T-cell (primary cell): ENCODE data around the gene RYR2. TPM values are rescaled to one million over a fixed set of nuclear protein-coding genes. Genes with fewer than 3 reads are reported as not detected.

Source experiments
- ATAC-seq, 4 experiments: fragments of 200-7000 bp in 3 of 4; fragments of 150-1000 bp in 1 of 4; cut with Tn5 transposase; replicated peaks in 1 of 4; 1 replicate in 3 of 4; 2 replicates in 1 of 4; pipeline ENCODE4 v1.10.0; 2021; ENCODE audit warnings: moderate library complexity in 3 of 4, mild to moderate bottlenecking in 2 of 4, moderate number of reproducible peaks in 1 of 4
- CTCF ChIA-PET, 2 donors: fragments of 300-600 bp; sonication (Branson Sonifier 250); formaldehyde crosslinking; loops; one replicate each; lab custom pipeline; 2022; ENCODE audit warnings: antibody characterized with exemption in 2 of 2; lab: Charles Lee
- POLR2A ChIA-PET, 2 donors: fragments of 300-600 bp; sonication (Branson Sonifier 250); formaldehyde crosslinking; loops; one replicate each; lab custom pipeline; 2022; ENCODE audit warnings: antibody characterized with exemption in 2 of 2; lab: Charles Lee
- DNase-seq, 35 experiments: peaks; one replicate each; pipeline versions ENCODE4 v3.0.0 to v3.0.0-alpha.2; 2013 to 2023
- H3K27ac ChIP-seq: one replicate; pipeline ENCODE4 v1.5.1; 2013; ENCODE audit warnings: low read length
- H3K27me3 ChIP-seq, 2 experiments: replicated peaks in 1 of 2; 1 replicate in 1 of 2; 2 replicates in 1 of 2; pipeline versions ENCODE4 v1.6.1 to v1.7.0; 2013; ENCODE audit warnings: low read length in 1 of 2, mixed read lengths in 1 of 2; ENCODE audit not compliant: control insufficient read depth in 2 of 2, insufficient read depth in 2 of 2; ENCODE audit errors: extremely low read depth in 1 of 2
- H3K36me3 ChIP-seq, 2 donors: 1 replicate in 1 of 2; 2 replicates in 1 of 2; pipeline versions ENCODE4 v1.6.1 to v1.7.0; 2013; ENCODE audit warnings: low read length in 1 of 2; ENCODE audit not compliant: control insufficient read depth in 2 of 2, insufficient read depth in 1 of 2; ENCODE audit errors: extremely low read depth in 1 of 2
- H3K4me1 ChIP-seq, 2 experiments: 1 replicate in 1 of 2; 2 replicates in 1 of 2; pipeline versions ENCODE4 v1.6.1 to v1.7.0; 2013; ENCODE audit warnings: low read length in 2 of 2, mixed read lengths in 1 of 2; ENCODE audit not compliant: insufficient read depth in 2 of 2, control insufficient read depth in 1 of 2; ENCODE audit errors: extremely low read depth in 1 of 2
- H3K4me3 ChIP-seq, 2 donors: 1 replicate in 1 of 2; 2 replicates in 1 of 2; pipeline versions ENCODE4 v1.5.1 to v1.7.0; 2013; ENCODE audit warnings: mild to moderate bottlenecking in 2 of 2, low read length in 1 of 2, moderate library complexity in 1 of 2; ENCODE audit not compliant: control insufficient read depth in 1 of 2; ENCODE audit errors: extremely low read depth in 1 of 2
- H3K9me3 ChIP-seq: 2 replicates; pipeline ENCODE4 v1.7.0; 2013
- H3K27ac Mint-ChIP-seq, 2 donors: one replicate each; pipeline ENCODE4 v1.8.0; 2020 to 2021; ENCODE audit warnings: mild to moderate bottlenecking in 2 of 2, mixed read lengths in 2 of 2
- H3K27me3 Mint-ChIP-seq, 2 donors: one replicate each; pipeline ENCODE4 v1.8.0; 2021 to 2022; ENCODE audit warnings: mixed read lengths in 2 of 2
- H3K36me3 Mint-ChIP-seq: one replicate; pipeline ENCODE4 v1.8.0; 2021; ENCODE audit warnings: mixed read lengths
- H3K4me1 Mint-ChIP-seq, 3 donors: one replicate each; pipeline ENCODE4 v1.8.0; 2020 to 2022; ENCODE audit warnings: mixed read lengths in 3 of 3, mild to moderate bottlenecking in 1 of 3
- H3K4me3 Mint-ChIP-seq, 3 donors: one replicate each; pipeline ENCODE4 v1.8.0; 2020 to 2022; ENCODE audit warnings: mild to moderate bottlenecking in 3 of 3, mixed read lengths in 3 of 3, moderate library complexity in 3 of 3
- H3K9me3 Mint-ChIP-seq, 3 donors: one replicate each; pipeline ENCODE4 v1.8.0; 2020 to 2022; ENCODE audit warnings: mixed read lengths in 3 of 3
- WGBS: methylation state at CpG from one replicate; pipeline ENCODE4 v1.1.5; 2013; ENCODE audit warnings: missing lambda C conversion rate; ENCODE audit not compliant: insufficient coverage; 5-methylcytosine and 5-hydroxymethylcytosine counted together
- total RNA-seq, 35 experiments: library from RNA in 6 of 35; stranded (reverse) in 6 of 35; fragments of 120-200 nt in 1 of 35; gene quantifications; one replicate each; pipeline versions ENCODE4 v1.2.1 to v1.2.4 and lab custom pipeline; 2013 to 2026

The RYR2 gene
- total RNA-seq, 5 donors from 2014 or later (not counting 1 experiment from before 2014, with no cell fraction given): 0.07 to 0.33 (median 0.18) TPM; not detected in 1

DNA sequence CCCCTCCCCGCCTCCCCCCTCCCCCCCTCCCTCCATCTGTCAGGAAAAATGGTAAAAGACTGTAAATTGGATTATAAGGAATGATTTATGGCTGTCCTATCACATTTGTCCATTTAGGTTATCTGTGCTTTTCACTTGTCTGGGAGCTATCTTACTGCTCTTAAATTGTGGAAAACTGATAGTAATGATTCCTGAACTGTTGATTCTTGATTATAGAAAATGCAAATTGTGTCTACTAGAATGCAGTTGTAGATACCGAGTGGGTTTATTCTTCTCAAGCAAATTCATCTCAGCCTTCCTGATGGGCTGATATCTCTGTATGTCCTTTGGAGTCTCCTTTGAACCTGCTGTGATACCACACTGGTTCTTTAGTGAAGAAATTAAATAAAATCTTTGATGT, 12.3 kb downstream of the RYR2 start:
- Histone ChIP-seq H3K4me1 (no peaks in the 10 kb centered on the region), H3K27me3 (peaks cover 0 to 11% of the 10 kb centered on the region in 2 experiments), H3K36me3 (no peaks in the 10 kb centered on the region), H3K9me3 (no peaks in the 10 kb centered on the region), H3K4me3 (no peak overlapping the region), H3K27ac (no peak overlapping the region)
- WGBS: no CpG with 5 or more reads among the region's 2 CpGs
- H3K27ac Mint-ChIP-seq: no peak overlapping the region
- no peak for ATAC-seq
- CTCF ChIA-PET: no interaction called here
- H3K27me3 Mint-ChIP-seq: peaks cover 21 to 25% of the 10 kb centered on the region in 2 donors
- POLR2A ChIA-PET: no interaction called here
- no peak overlapping the region for H3K4me3 Mint-ChIP-seq
- no peaks in the 10 kb centered on the region for H3K4me1 Mint-ChIP-seq
- no peak for DNase-seq
- no peaks in the 10 kb centered on the region for H3K36me3 Mint-ChIP-seq
- H3K9me3 Mint-ChIP-seq: no peaks in the 10 kb centered on the region

DNA sequence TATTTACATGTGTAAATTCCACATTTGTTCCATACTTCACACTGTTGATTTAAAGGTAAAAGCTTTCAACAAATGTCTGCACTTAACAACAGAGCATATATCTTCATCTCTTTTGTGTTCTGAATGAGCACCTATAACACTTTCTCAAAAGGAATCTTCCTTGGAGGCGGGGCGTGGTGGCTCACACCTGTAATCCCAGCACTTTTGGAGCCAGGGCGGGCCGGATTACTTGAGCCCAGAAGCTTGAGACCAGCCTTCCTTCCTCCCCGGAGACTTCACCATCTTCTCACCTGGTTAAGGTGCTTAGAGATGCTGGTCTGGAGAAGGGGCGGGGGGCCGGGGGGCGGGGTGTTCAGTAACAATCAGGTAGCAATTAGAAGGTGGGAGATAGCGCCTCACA, 16.5 kb downstream of the RYR2 start:
- DNase-seq (no peak), ATAC-seq (no peak)
- Histone ChIP-seq H3K27me3 (peaks cover 0 to 7% of the 10 kb centered on the region in 2 experiments), H3K36me3 (no peaks in the 10 kb centered on the region), H3K27ac (no peak overlapping the region), H3K9me3 (no peaks in the 10 kb centered on the region), H3K4me1 (no peaks in the 10 kb centered on the region), H3K4me3 (no peak overlapping the region)
- H3K4me1 Mint-ChIP-seq: no peaks in the 10 kb centered on the region
- WGBS: no CpG with 5 or more reads among the region's 9 CpGs
- peaks cover 16 to 17% of the 10 kb centered on the region in 2 donors for H3K27me3 Mint-ChIP-seq
- H3K9me3 Mint-ChIP-seq: no peaks in the 10 kb centered on the region
- H3K27ac Mint-ChIP-seq: no peak overlapping the region
- ChIA-PET CTCF (no interaction called here), POLR2A (no interaction called here)
- no peak overlapping the region for H3K4me3 Mint-ChIP-seq
- H3K36me3 Mint-ChIP-seq: no peaks in the 10 kb centered on the region

DNA sequence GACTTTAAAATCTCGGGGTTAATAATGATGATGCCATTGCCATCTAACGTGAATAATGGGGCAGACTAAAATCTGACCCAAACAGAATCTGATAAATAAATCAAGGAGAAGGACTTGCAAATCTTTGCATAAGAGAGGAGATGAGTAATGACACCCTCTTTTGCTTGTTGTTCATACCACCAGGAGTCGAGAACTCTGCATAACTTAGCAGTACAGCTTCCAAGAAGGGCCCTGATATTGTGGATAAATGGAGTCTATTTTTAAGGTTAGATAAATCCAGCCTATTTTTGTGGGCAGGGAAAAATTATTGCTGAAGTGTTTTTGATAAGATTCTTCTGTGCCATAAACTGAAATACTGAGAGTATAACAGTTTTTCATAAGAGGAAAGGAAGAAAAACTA, 17.3 kb downstream of the RYR2 start:
- CTCF ChIA-PET: no interaction called here
- Mint-ChIP-seq H3K27ac (no peak overlapping the region), H3K36me3 (no peaks in the 10 kb centered on the region), H3K9me3 (no peaks in the 10 kb centered on the region), H3K4me1 (no peaks in the 10 kb centered on the region), H3K27me3 (peaks cover 13 to 17% of the 10 kb centered on the region in 2 donors), H3K4me3 (no peak overlapping the region)
- Histone ChIP-seq H3K9me3 (no peaks in the 10 kb centered on the region), H3K27ac (no peak overlapping the region), H3K27me3 (peaks cover 0 to 7% of the 10 kb centered on the region in 2 experiments), H3K4me1 (no peaks in the 10 kb centered on the region), H3K4me3 (no peak overlapping the region), H3K36me3 (no peaks in the 10 kb centered on the region)
- DNase-seq (no peak), ATAC-seq (no peak)
- POLR2A ChIA-PET: no interaction called here
- WGBS: no CpG with 5 or more reads among the region's 3 CpGs

DNA sequence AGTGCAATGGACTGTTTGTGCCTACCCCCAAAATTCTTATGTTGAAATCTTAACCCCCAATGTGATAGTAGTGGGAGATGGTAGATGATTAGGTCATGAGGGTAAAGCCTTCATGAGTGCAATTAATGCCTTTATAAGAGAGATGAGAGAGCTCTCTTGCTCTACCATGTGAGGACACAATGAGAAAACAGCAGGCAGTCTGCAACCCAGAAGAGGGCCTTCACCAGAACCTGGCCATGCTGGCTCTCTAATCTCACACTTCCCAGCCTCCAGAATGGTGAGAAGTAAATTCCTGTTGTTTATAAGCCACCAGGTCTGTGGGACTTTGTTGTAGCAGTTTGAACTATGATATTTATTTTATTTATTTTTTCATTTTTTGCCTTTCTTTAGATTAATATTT, 21.0 kb downstream of the RYR2 start:
- ChIA-PET CTCF (no interaction called here), POLR2A (interaction anchor here in 1 of 2 donors (0.7 kb wide), 1 partner anchor 45 kb away, joined by 9 read pairs; no protein-coding TSS in a partner anchor)
- no peak for ATAC-seq
- no peaks in the 10 kb centered on the region for H3K4me1 ChIP-seq
- no peak overlapping the region for H3K4me3 ChIP-seq
- H3K27ac ChIP-seq: no peak overlapping the region
- DNase-seq: no peak
- H3K27me3 ChIP-seq: peaks cover 0 to 2% of the 10 kb centered on the region in 2 experiments
- no peak overlapping the region for H3K27ac Mint-ChIP-seq
- no peaks in the 10 kb centered on the region for H3K9me3 ChIP-seq
- H3K27me3 Mint-ChIP-seq: peaks cover 0 to 11% of the 10 kb centered on the region in 2 donors
- no peaks in the 10 kb centered on the region for H3K36me3 Mint-ChIP-seq
- no peaks in the 10 kb centered on the region for H3K4me1 Mint-ChIP-seq
- no peak overlapping the region for H3K4me3 Mint-ChIP-seq
- no peaks in the 10 kb centered on the region for H3K36me3 ChIP-seq
- no peaks in the 10 kb centered on the region for H3K9me3 Mint-ChIP-seq

DNA sequence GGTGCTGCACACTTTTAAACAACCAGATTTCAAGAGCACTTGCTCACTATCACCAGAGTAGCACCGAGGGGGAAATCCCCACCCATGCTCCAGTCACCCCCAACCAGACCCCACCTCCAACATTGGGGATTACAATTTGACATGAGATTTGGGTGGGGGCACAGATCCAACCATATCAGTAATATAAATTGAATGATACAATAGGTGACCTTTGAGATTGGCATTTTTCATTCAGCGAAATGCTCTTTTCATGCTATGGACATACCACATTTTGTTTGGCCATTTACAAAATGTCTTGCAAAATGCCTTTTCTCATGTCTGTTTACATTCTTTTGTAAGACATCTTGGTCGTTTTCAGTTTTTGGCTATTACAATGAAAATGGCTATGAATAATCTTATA, 23.9 kb downstream of the RYR2 start:
- Mint-ChIP-seq H3K27me3 (peaks cover 0 to 13% of the 10 kb centered on the region in 2 donors), H3K4me1 (no peaks in the 10 kb centered on the region), H3K36me3 (no peaks in the 10 kb centered on the region), H3K27ac (no peak overlapping the region), H3K4me3 (no peak overlapping the region), H3K9me3 (no peaks in the 10 kb centered on the region)
- no peak for ATAC-seq
- H3K36me3 ChIP-seq: no peaks in the 10 kb centered on the region
- ChIA-PET CTCF (no interaction called here), POLR2A (no interaction called here)
- H3K9me3 ChIP-seq: no peaks in the 10 kb centered on the region
- no peak for DNase-seq
- H3K27me3 ChIP-seq: peaks cover 0 to 7% of the 10 kb centered on the region in 2 experiments
- no CpG with 5 or more reads among the region's 3 CpGs for WGBS
- H3K4me1 ChIP-seq: no peaks in the 10 kb centered on the region
- H3K4me3 ChIP-seq: no peak overlapping the region
- no peak overlapping the region for H3K27ac ChIP-seq

DNA sequence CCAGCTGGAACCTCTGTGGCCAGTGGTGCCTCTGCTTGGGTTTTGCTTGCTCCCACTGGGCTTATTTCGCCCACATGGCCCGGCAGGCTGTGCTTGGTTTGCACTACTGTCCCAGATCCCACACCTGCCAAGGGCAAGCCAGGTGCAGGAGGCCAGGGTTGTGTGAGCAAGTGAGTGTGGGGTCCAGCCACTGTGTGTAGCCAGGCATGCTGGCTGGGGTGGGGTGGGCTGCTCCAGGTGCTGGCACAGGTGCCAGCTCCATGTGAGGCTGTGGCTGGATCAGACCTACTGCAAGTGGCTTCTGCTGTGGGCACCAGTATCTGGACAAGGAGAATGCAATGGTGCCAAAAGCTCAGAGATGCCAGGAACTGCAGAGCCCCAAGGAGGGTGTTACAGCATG, 28.5 kb downstream of the RYR2 start:
- H3K9me3 ChIP-seq: no peaks in the 10 kb centered on the region
- ChIA-PET POLR2A (no interaction called here), CTCF (no interaction called here)
- no peaks in the 10 kb centered on the region for H3K36me3 Mint-ChIP-seq
- peaks cover 0 to 5% (median 0%) of the 10 kb centered on the region in 3 donors for H3K9me3 Mint-ChIP-seq
- no peak overlapping the region for H3K4me3 Mint-ChIP-seq
- H3K27ac ChIP-seq: no peak overlapping the region
- 80% methylated on average over 2 of the region's 2 CpGs for WGBS
- H3K27me3 Mint-ChIP-seq: peaks cover 0 to 14% of the 10 kb centered on the region in 2 donors
- ATAC-seq: no peak
- no peaks in the 10 kb centered on the region for H3K36me3 ChIP-seq
- no peak overlapping the region for H3K4me3 ChIP-seq
- peaks cover 0 to 22% of the 10 kb centered on the region in 2 experiments for H3K27me3 ChIP-seq
- no peak for DNase-seq
- no peak overlapping the region for H3K27ac Mint-ChIP-seq
- no peaks in the 10 kb centered on the region for H3K4me1 Mint-ChIP-seq
- H3K4me1 ChIP-seq: no peaks in the 10 kb centered on the region
